GM18868 (cell line): ENCODE measurements around the gene ARHGEF10L.

Experiments used
- ATAC-seq: cut with Tn5 transposase; IDR thresholded peaks from one replicate; pipeline ENCODE4 v1.9.1; 2021; ENCODE audit warnings: mild to moderate bottlenecking, moderate library complexity; ENCODE audit not compliant: unreplicated experiment

The ARHGEF10L gene

DNA sequence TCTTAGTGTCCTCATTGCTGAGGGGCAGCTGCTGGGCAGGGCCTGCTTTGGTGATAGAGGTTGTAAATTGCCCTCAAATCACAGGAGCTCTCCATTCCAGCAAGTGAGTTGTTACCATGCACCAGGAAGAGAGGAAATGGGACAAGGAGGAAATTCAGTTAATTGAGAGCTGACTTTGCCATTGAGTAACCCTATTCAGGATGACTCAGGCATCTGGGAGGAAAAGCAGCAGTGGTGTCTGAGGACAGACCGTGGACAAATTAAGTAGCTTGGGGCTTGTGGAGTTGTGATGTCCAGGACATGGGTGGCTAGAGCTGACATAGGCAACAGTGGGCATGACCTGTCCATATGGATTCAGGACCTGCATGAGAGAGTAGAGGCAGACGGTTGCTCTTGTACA, 5.9 kb downstream of the ARHGEF10L start:
- no peak for ATAC-seq

DNA sequence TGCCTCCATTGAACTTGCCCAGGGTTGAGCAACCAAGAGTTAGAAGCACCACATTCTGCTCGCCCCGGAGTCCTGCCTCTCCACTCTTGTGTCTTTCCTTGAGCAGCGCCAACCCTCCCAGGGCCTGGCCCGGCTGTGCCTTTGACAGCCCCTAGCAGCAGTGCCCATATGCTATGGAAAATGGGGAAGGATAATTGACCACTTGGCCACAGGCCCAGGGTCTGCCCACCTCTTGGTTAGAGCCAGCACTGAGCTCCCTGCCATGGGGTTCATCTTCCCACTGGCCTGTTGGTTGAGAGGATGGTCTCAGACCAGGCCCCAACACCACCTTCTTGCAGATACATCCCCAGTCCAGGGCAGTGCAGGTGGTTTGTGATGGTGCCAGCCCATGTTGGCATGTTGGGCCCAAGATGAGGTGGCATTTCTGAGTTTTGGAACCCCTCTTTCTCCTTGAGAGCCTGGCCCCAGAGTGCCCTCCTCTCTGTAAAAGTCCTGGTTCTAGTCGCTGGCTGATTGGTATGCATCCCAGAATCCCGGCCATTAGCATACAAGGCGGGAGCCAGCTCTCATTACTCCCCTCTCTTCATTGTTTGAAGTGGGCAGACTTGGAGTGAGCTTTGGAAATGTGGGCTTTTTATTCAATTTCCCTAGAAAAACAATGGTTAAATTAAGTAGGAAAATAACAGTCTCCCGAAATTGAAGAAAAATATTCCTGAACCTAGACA, 7.6 kb downstream of the ARHGEF10L start:
- ATAC-seq, result no peak

GRCh38 chr1:17549384-17549783, 9.9 kb downstream of the ARHGEF10L start:
- ATAC-seq, result no peak

DNA sequence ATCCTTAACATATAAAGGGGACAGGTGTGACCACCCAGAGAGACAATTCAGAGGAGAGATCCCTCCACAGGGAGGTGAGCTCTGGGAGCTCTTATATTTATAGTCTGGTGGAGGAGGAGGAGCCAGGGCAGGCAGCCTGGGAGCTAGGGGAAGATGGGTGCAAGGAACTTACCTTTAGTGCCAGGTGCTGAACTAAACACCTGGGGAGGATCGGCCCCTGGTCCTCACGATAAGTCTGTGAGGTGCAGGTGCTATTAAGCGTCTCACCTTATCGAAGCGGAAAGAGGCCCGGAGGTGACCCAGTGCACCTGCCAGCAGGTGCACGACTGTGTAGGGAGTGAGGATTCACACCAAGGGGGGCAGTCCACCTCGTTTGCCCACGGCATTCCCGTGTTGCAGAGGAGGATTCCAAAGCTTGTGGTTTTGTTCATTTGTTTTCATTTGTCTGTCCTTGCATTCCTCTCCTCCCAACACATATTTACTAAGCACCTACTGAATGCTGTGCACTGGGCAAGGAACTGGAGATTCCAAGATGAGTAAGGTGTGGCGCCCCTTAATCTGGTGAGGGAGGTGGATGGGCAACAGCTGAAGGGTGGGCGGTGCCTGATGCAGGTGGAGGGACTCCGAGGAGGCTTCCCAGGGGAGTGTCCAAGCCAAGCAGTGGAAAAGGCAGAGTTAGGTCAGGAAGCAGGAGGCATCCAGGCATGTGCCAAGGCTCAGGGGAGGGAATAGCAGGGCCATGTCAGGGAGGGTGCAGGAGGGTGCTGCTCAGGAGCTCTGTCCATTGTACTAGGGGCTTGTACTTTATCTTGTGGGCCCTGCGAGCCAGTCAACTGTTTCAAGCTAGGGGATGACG, 11.5 kb downstream of the ARHGEF10L start:
- no peak for ATAC-seq

DNA sequence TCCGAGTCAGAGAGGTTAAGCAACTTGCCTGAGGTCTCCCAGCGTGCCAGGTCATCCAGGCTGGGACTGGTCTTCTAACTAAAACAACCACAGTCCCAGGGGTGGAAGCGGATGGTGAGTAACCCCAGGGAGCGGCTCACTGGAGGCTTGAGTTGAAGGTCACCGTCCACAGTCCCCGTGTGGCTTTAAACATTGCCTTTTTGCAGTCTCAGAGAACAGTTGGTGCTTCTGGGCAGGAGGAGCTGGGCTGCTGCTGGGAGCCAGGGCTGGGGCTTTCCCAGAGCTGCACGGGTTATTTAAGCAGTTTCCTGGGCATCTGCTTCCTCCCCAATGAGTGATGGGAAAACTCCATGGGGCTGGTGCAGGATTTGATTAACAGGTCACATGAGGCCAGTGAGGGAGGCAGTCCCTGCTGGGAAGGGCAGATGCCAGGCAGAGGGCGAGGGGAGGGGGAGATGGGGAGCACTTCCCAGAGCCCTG, 12.3 kb downstream of the ARHGEF10L start:
- no peak for ATAC-seq

DNA sequence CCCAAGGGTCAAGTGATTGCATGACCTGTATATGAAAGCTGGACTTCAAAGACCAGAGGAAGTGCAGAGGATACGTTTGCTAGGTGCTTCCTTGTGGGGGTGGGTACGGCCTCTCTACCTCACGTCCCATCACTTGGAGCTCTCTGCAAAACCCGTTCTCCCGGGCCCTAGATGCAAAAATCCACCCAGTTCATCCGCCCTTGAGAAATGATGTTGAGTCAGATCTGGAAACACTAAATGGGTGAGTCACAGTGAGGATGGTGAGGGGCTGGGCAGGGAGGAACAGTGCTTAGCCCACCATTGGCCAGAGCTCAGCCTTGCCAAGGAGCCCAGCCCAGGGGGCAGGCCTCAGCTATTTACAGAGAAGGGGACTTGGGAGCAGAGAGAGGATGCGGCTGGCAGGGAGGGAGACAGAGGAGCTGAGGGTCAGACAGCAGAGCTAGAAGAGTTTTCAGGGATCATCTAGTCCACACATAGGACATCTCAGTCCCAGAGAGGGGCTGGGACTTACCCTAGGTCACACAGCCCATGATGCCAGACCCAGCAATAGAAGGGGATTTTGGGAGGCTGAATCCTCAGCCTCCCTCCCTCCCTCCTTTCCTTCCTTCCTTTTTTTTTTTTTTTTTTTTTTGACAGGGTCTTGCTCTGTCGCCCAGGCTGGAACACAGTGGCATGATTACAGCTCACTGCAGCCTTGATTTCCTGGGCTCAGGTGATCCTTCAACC, 14.6 kb downstream of the ARHGEF10L start:
- ATAC-seq, result no peak

DNA sequence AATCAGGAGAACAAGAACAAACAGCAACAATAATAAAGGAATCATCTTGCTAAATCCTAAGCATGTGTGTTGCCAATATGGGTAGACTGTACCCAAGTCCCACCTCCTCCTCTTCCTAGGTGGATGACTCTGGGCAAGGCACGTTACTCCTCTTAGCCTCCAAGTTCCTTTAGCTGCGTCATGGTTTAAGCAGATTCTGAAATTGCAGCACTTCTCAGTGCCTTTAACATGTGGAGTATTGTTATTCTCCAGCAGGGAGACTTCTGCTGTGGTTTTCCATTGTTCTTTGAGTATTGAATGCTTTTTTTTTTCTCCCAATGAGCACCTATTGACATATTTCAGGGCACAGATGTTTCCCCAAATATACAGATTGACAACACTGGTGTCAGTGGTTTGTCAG, 15.5 kb downstream of the ARHGEF10L start:
- ATAC-seq, result no peak

GRCh38 chr1:17557986-17558385, 18.5 kb downstream of the ARHGEF10L start:
- no peak for ATAC-seq

DNA sequence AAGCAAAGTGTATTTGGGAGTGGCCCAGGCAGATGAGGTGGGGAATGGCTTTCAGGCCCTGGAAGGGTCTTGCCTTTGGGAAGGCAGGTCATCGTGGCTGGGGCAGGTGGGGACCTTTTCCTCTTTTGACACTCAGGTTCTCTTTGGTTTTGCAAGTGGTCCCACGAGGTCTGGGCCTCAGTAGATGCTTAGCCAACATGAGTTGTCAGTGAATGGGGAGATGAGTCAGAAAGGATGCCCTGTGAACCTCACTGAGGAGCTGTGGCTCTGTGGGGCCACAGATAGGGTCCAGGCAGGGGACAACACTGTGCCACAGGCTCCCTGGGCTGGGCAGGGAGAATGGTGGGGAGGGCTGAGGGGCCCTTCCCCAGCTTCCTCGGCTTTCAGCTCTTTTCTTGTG, 19.0 kb downstream of the ARHGEF10L start:
- no peak for ATAC-seq

DNA sequence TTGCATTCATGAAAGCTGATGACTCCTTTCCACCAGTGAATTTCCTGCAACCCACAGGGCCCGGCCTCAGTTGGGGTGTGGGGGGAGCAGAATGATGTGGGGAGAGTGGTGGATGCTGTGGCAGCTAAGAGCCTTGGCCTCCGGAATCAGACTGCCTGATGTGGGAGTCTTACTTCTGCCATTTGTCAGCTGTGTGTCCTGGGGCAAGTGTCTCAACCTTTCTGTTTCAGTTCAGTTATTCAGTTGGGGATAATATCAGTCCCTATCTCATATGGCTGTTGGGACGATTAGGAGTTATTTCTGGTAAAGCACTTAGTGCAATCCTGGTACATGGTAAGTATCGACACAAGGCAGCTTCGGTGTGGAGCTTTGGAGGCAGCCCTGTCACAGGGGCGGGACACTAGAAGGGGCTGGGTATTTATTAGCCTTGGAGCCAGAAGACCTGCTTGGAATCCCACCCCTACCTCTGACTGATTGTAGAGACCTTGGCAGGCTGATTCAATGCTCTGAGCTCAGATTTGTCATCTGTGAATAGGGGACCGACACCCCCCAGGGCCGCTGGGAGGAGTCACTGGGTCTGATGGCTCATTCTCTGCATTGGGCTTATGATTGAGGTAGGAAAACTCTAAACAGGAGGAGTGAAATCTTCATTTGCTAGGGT, 19.6 kb downstream of the ARHGEF10L start:
- ATAC-seq, result no peak

DNA sequence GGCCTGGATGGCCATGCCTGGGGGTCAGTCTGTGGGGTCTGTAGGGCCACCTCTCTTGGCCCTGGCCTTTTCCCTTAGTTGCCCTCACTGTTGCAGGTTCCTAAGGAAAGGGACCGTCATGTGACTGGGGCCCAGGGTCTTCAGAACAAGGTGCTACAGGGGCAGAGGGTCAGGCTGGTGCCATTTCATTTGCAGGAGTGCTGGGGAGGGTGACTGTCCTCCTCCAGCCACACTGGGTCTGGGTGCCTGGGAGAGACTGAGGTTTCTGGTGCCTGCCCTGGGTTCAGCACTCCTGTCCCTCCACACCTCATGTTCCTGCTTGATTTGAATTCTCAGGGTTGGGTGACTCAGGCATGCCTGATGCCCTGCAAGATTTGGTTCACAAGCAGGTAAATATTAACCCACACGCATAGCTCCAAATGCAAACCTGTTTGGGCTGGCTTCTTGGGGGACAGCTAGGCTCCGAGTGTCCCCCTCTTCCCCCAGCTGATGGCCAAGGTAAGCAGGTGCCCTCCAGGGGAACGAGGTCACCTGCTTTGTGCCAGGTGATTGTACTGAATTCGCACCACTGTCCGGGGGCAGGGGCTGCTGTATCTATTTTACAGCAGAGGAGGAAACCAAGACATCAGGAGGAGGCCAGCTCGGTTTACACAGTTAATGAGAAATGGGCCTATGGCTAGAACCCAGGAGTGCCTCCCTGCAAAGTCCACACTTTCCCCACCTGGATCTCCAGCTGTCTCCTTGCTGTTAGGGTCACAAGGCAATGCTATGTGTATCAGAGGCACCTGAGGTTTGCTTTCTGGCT, 20.3 kb downstream of the ARHGEF10L start:
- no peak for ATAC-seq

DNA sequence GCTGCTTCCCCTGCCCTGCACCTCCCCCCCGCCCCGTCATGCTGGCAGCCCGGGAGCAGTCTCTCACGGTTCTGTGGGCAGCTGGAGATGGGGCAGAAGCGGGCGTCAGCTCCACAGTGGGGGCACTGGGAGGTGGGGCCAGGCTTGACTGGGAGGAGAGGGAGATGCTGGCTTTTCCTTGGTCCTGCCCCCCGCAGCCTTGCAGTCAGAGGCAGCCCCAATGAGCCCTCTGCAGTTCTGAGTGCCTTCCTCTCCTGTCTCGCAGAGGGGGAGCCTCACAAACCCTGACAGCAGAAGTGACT, 21.7 kb downstream of the ARHGEF10L start:
- ATAC-seq, result no peak

- ATAC-seq, result no peak
Observed at GRCh38 chr1:17561561-17561985, 22.1 kb downstream of the ARHGEF10L start.

GRCh38 chr1:17562375-17562774, 22.9 kb downstream of the ARHGEF10L start:
- ATAC-seq, result no peak

- no peak for ATAC-seq
Observed at GRCh38 chr1:17563494-17564281, 24.2 kb downstream of the ARHGEF10L start.

- ATAC-seq, result no peak
Observed at GRCh38 chr1:17564458-17565393, 25.2 kb downstream of the ARHGEF10L start.

DNA sequence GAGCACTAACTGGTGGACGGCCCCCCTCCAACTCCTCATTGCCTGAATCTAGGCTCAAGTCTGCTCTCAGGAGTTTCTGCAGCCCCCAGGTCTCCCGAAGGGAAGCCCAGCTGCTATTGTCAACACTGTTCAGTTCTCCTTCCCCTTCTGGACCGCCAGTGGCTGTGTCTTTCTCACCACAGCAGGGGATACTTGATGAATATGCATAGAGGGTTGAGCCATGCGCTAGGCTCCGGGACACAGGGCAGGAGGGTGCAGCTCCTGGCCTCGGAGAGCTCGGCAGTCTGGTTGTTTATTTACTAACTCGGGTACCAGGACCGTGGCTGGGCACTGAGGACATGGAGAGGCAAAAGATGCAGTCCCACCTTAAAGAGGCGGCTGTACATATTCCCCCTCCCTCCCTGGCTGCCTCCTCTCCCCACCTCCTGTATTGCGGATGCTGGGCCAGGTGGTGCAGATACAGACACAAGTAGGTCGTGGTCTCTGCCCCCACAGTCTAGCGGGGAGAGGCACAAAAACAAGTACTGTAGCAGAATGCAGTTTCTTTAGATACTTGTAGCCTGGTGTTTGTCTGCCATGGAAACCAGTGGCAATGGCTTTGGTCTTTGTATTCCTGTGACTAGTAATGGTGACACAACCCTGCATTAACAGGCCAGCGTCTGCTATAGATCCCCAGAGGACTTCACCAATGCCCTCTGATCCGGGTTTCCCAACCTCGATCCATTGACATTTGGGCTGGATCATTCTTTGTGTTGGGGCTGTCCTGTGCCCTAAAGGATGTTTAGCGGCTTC, 26.2 kb downstream of the ARHGEF10L start:
- no peak for ATAC-seq

GRCh38 chr1:17566417-17566816, 26.9 kb downstream of the ARHGEF10L start:
- no peak for ATAC-seq
